Hematopoietic multipotent progenitor cell treated with erythropoietin and hydrocortisone succinate and interleukin-3 and kit ligand, for 4 days (in vitro differentiated cells): ENCODE measurements around the gene AQP1.

Experiments used
- DNase-seq: peaks from one replicate; pipeline ENCODE4 v3.0.0-alpha.2; 2015

The AQP1 gene

GRCh38 chr7:30911561-30911969 lies at the start of gene AQP1:
AQP1 (plus strand) TSS chr7:30911853; CDS start chr7:30911910, 57 bp downstream.
- DNase-seq, result peak; percentile 54

- no peak for DNase-seq
Measured at GRCh38 chr7:30862995-30863705, 48.5 kb upstream of the AQP1 start.

- DNase-seq, result no peak
Measured at GRCh38 chr7:30863706-30864035, 48.0 kb upstream of the AQP1 start.

GRCh38 chr7:30864101-30864500 lies 47.6 kb upstream of the AQP1 start:
- no peak for DNase-seq

GRCh38 chr7:30865076-30865475 lies 46.6 kb upstream of the AQP1 start:
- no peak for DNase-seq

- DNase-seq, result no peak
Measured at GRCh38 chr7:30865821-30866220, 45.8 kb upstream of the AQP1 start.

GRCh38 chr7:30866939-30867338 lies 44.7 kb upstream of the AQP1 start:
- no peak for DNase-seq

GRCh38 chr7:30867483-30867882 lies 44.2 kb upstream of the AQP1 start:
- DNase-seq, result no peak

GRCh38 chr7:30869794-30870611 lies 41.6 kb upstream of the AQP1 start:
- no peak for DNase-seq

- DNase-seq, result no peak
Measured at GRCh38 chr7:30870821-30871518, 40.7 kb upstream of the AQP1 start.

- no peak for DNase-seq
Measured at GRCh38 chr7:30871655-30872054, 40.0 kb upstream of the AQP1 start.

GRCh38 chr7:30873207-30873606 lies 38.4 kb upstream of the AQP1 start:
- no peak for DNase-seq

GRCh38 chr7:30873656-30874055 lies 38.0 kb upstream of the AQP1 start:
- DNase-seq, result no peak

- no peak for DNase-seq
Measured at GRCh38 chr7:30874656-30875302, 36.9 kb upstream of the AQP1 start.

GRCh38 chr7:30877015-30877769 lies 34.5 kb upstream of the AQP1 start:
- no peak for DNase-seq

- DNase-seq, result no peak
Measured at GRCh38 chr7:30877993-30878392, 33.7 kb upstream of the AQP1 start.

- no peak for DNase-seq
Measured at GRCh38 chr7:30879139-30880124, 32.2 kb upstream of the AQP1 start.

- no peak for DNase-seq
Measured at GRCh38 chr7:30880125-30880720, 31.4 kb upstream of the AQP1 start.

GRCh38 chr7:30880941-30881340 lies 30.7 kb upstream of the AQP1 start:
- DNase-seq, result no peak

- no peak for DNase-seq
Measured at GRCh38 chr7:30881448-30881847, 30.2 kb upstream of the AQP1 start.

GRCh38 chr7:30884881-30885280 lies 26.8 kb upstream of the AQP1 start:
- DNase-seq, result no peak
